ENCODE measurements around the gene CRYBA2. TPM values are rescaled to one million over a fixed set of nuclear protein-coding genes. Genes with fewer than 3 reads are reported as not detected.

The CRYBA2 gene
- total RNA-seq, 4 donors from 2014 or later = not detected

DNA sequence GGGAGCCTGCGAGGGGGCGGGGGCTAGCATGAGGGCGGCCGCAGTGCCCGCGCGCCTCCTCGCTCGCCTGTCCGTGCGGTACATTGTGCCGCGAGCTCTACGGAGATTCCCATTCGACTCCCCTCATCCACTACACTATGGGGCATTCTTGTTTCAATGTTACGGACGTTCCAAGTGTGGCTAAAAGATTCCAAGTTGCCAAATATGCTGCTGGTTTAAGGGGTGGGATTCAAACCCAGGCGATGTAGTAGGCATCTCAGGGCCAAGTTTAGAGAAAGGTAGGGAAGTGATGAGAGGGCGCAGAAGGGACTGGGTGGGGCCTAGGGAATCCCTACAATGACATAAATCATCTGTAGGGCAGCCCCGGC is 10.0 kb upstream of the CRYBA2 start:
- peak overlapping the region in 1 of 4 donors; percentile 36 for H3K4me3 ChIP-seq

DNA sequence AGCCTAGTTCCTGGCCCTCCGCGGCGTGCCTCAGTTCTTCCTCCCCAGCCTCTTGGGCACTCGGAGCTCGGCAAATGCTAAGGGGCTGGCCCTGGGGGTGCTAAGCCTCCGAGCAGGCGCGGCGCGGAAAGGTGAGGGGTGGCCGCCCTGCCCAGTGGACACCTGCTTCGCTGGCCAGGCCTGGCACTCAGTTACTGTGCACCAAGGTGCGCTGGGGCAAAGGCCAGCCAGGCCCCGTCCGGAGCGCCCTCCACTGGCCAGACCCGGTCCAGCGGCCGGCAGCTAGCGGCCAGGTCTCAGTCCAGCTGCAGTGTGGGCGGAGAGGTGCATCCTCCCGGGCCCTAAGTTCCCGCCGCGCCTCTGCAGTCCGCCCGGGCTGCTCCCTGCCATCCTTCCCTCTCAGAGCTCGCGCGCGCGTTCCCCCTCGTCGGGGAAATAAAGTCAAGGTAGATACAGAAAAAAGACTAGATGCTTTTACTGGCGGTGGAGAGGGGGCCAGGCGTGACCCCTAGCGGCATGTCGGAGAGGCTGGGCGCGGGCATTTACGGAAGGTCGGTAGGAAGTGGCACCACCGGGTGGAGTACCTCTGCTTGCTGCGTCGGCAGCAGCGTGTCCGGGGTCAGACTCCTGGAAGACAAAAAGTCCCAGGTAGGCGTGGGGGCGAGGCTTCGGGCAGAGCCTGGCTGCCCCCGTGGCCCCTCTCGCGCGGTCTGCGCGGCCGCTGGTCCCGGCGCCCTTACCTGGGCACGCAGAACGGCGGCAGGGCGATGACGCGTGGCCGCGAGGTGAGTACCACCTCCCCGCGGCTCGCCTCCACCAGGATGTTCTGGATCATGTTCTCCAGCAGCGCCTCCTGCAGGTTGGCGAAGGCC is 9.4 kb upstream of the CRYBA2 start:
- Histone ChIP-seq H3K4me1 (peaks cover 0 to 15% of the 10 kb centered on the region in 2 donors), H3K36me3 (no peaks in the 10 kb centered on the region), H3K27me3 (peaks cover 50 to 63% (median 56%) of the 10 kb centered on the region in 3 donors), H3K9me3 (no peaks in the 10 kb centered on the region), H3K27ac (no peak overlapping the region), H3K4me3 (peak overlapping the region in 1 of 4 donors; percentile 36)
- intact Hi-C loops (cut with DNase I; ENCODE audit: low total_unique reads) = no loop called here
- DNase-seq (no peak), ATAC-seq (no peak)
- in situ Hi-C loops (cut with MboI; ENCODE audit: low sequenced_read_pairs in 4 of 4) = loop anchor here in 1 of 4 donors (25.0 kb wide), 1 partner anchor 310 kb away; the partner anchor contains the start of gene PTPRN
- peak in 2 of 5 experiments; percentile 39 to 59 for TF ChIP-seq CTCF (IDR thresholded peaks at IDR 0.05 in 4 of 5, conservative IDR thresholded peaks at IDR 0.05 in 1 of 5)
- no peak for TF ChIP-seq POLR2A (IDR thresholded peaks at IDR 0.05)

More for the DNA sequence above, 10.0 kb upstream of the CRYBA2 start:
- TF ChIP-seq POLR2A (IDR thresholded peaks at IDR 0.05) = no peak
- TF ChIP-seq CTCF (IDR thresholded peaks at IDR 0.05 in 4 of 5, conservative IDR thresholded peaks at IDR 0.05 in 1 of 5) = peak in 1 of 5 experiments; percentile 3
- Histone ChIP-seq H3K27me3 (peaks cover 50 to 63% (median 57%) of the 10 kb centered on the region in 3 donors), H3K27ac (no peak overlapping the region), H3K9me3 (no peaks in the 10 kb centered on the region), H3K4me1 (peaks cover 0 to 15% of the 10 kb centered on the region in 2 donors), H3K36me3 (no peaks in the 10 kb centered on the region)
- DNase-seq = no peak
- intact Hi-C loops (cut with DNase I; ENCODE audit: low total_unique reads) = no loop called here
- in situ Hi-C loops (cut with MboI; ENCODE audit: low sequenced_read_pairs in 4 of 4) = loop anchor here in 1 of 4 donors (25.0 kb wide), 1 partner anchor 309 kb away; the partner anchor contains the start of gene PTPRN
- ATAC-seq = no peak

GRCh38 chr2:219001577-219002394 is 8.6 kb upstream of the CRYBA2 start:
- Histone ChIP-seq H3K27me3 (peaks cover 48 to 58% (median 50%) of the 10 kb centered on the region in 3 donors), H3K4me1 (peaks cover 0 to 15% of the 10 kb centered on the region in 2 donors), H3K36me3 (no peaks in the 10 kb centered on the region), H3K4me3 (no peak overlapping the region), H3K27ac (no peak overlapping the region), H3K9me3 (no peaks in the 10 kb centered on the region)
- ATAC-seq = no peak
- no peak for DNase-seq
- TF ChIP-seq POLR2A (IDR thresholded peaks at IDR 0.05) (no peak), CTCF (IDR thresholded peaks at IDR 0.05 in 4 of 5, conservative IDR thresholded peaks at IDR 0.05 in 1 of 5) (no peak)
- intact Hi-C loops (cut with DNase I; ENCODE audit: low total_unique reads) (no loop called here), in situ Hi-C loops (cut with MboI; ENCODE audit: low sequenced_read_pairs in 4 of 4) (loop anchor here in 1 of 4 donors (25.0 kb wide), 1 partner anchor 311 kb away; the partner anchor contains the start of gene PTPRN)

DNA sequence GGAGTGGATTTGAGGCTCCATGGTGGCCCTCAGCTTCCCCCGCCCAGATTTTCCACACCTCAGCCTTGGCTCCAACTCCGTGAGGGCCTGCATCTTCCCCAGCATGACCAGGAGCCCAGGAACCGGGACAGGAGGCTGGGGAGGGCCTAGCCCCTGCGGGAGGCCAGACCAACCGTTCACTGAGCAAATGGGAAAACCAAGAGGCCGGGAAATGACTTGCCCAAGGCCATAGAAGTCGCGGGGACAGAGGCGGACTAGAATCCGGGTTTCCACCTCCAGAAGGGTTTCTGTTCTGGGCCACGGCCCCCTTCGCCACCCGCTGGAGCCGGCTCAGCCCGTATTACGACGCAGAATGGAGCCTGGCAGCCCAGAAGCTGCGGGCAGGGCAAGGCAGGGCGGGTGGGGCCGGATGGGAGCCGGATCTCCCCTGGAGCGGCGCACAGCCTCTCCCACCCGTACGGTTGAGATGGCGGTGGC is 7.9 kb upstream of the CRYBA2 start:
- H3K27me3 ChIP-seq = peaks cover 48 to 63% (median 49%) of the 10 kb centered on the region in 3 donors
- no peak for DNase-seq
- H3K4me3 ChIP-seq = no peak overlapping the region
- TF ChIP-seq CTCF (IDR thresholded peaks at IDR 0.05 in 4 of 5, conservative IDR thresholded peaks at IDR 0.05 in 1 of 5) = no peak
- TF ChIP-seq POLR2A (IDR thresholded peaks at IDR 0.05) = no peak
- in situ Hi-C loops (cut with MboI; ENCODE audit: low sequenced_read_pairs in 4 of 4) = loop anchor here in 1 of 4 donors (25.0 kb wide), 1 partner anchor 311 kb away; the partner anchor contains the start of gene PTPRN
- no peak overlapping the region for H3K27ac ChIP-seq
- ATAC-seq = no peak
- H3K36me3 ChIP-seq = no peaks in the 10 kb centered on the region
- H3K9me3 ChIP-seq = no peaks in the 10 kb centered on the region
- H3K4me1 ChIP-seq = peaks cover 3 to 15% of the 10 kb centered on the region in 2 donors
- intact Hi-C loops (cut with DNase I; ENCODE audit: low total_unique reads) = no loop called here

Data from gastrocnemius medialis (tissue), 4 donors.